Testis (tissue), 5 donors: ENCODE measurements around the gene ZSCAN26. TPM values are rescaled to one million over a fixed set of nuclear protein-coding genes. Genes with fewer than 3 reads are reported as not detected.

Experiments used
- DNase-seq: peaks from one replicate; pipeline ENCODE4 v3.0.0-alpha.2; 2019
- H3K27ac ChIP-seq, 2 donors: fragments of 200-600 bp; sonication (generic); one replicate each; pipeline ENCODE4 v1.5.1; 2019
- H3K27me3 ChIP-seq: fragments of 200-600 bp; sonication (generic); one replicate; pipeline ENCODE4 v1.5.1; 2019
- H3K36me3 ChIP-seq: fragments of 200-600 bp; sonication (generic); one replicate; pipeline ENCODE4 v1.5.1; 2017; ENCODE audit warnings: low read depth; ENCODE audit errors: missing control alignments
- H3K4me1 ChIP-seq: fragments of 200-600 bp; sonication (generic); one replicate; pipeline ENCODE4 v1.5.1; 2019
- H3K4me3 ChIP-seq, 2 donors: fragments of 200-600 bp; sonication (generic); one replicate each; pipeline ENCODE4 v1.5.1; 2017 to 2019
- H3K9me3 ChIP-seq: fragments of 200-600 bp; sonication (generic); one replicate; pipeline ENCODE4 v1.5.1; 2017
- POLR2A ChIP-seq: fragments of 450-650 bp; IDR thresholded peaks from one replicate; pipeline ENCODE4 v1.6.1; 2017; ENCODE audit warnings: antibody characterized with exemption, mild to moderate bottlenecking, moderate library complexity
- WGBS, 2 donors: methylation state at CpG; one replicate each; pipeline ENCODE4 v1.1.5; 2018; 5-methylcytosine and 5-hydroxymethylcytosine counted together
- intact Hi-C: fragments of 100-400 bp; cut with DNase I; formaldehyde crosslinking; loops from one replicate; pipeline ENCODE4 v1.15.1; 2023; ENCODE audit warnings: low total_unique reads
- long read RNA-seq, 2 donors: transcript quantifications; one replicate each; lab custom pipeline, GENCODE V29; 2026
- polyA plus RNA-seq: library from polyadenylated mRNA; stranded (reverse); fragments of 350-450 nt; fragmentation: Illumina TruSeq; extraction: RNeasy Lipid Tissue Mini Kit (QIAGEN cat#74804); gene quantifications from one replicate; pipeline ENCODE4 v1.2.3, GENCODE V29; 2014; ENCODE audit warnings: low read depth, low replicate concordance; ENCODE audit not compliant: insufficient read depth
- total RNA-seq, 2 donors: library from RNA; depleted of rRNA; stranded (reverse); fragments of >200 nt; gene quantifications; one replicate each; pipeline ENCODE4 v1.2.3, GENCODE V29; 2016
- TF ChIP-seq, protein P1 (sequence below), 3 experiments: fragments of 450-650 bp in 2 of 3; fragments of 200-600 bp in 1 of 3; sonication (generic) in 1 of 3; IDR thresholded peaks; one replicate each; pipeline ENCODE4 v1.5.1; 2016 to 2019; ENCODE audit warnings: antibody characterized with exemption in 3 of 3, mild to moderate bottlenecking in 2 of 3, moderate library complexity in 1 of 3

The ZSCAN26 gene
- 10 to 100 TPM; 16.4 to 26.1 TPM for total RNA-seq
- 11.4 TPM for polyA plus RNA-seq
- long read RNA-seq, donor 1, partial matches to known transcripts: 0 of 9 reads
- long read RNA-seq, donor 1, other reads (novel, unspliced or antisense): 0 of 9 reads
- long read RNA-seq, donor 2, partial matches to known transcripts: 0 of 4 reads
- long read RNA-seq, donor 2, other reads (novel, unspliced or antisense): 0 of 4 reads

DNA sequence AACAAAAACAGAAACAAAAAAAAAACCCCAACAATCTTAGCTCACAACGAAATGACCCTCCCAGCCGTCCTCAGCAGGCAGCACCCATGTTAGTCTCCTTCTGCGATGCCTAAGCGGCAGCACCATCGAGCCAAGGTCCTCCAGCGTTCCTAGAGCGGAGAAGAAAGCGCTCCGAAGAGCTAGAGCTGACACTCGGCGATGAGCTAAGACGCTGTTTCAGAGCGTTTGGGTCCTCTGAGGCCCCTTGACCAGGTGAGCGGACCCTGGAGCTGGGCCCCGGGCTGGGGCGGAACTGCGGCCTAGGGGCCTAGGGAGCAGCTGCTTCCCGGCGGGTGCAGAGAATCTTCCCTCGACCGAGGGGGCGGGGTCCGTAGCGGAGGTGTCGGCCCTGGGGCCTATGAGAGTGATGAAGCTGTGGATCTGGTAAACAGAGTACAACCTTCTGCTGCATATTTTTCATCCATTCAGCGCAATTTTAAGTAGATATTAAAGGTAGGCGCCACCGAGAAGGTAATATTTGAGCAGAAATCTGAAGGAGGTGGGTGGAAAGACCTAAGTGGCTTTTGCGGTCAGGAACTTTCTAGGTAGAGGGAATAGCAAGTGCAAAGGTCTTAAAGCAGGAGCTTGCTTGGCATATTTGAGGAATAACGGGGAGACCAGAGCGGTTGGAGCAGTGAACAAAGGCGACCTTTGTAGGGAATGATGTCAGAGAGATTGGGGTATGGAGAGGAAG is at the start of gene ZSCAN26:
Gene ZSCAN26 (plus strand): TSS at position 182 of the 733 bp plus-strand sequence. CDS start 4,777 bp downstream, outside the sequence.
- intact Hi-C loops: no loop called here
- H3K36me3 ChIP-seq: no peaks in the 10 kb centered on the region

DNA sequence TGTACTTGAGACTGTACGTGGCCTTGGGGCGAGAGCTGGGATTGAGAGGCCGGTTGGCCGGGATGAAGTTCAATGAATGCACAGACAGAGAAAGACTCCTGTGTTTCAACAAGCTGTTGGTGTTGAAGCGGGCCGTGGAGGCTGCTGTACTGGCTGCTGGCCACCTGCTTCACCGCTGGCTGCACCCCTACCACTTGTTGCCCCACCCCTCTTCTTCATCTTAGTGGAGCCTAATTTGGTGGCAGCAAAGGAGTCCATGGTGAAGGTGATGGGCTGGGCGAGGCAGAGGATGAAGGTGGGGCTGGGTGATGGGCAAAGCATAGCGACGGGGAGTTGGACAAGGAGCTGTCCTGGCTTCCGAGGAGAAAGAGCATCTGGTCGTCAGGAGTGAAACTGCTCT is 49.1 kb upstream of the ZSCAN26 start:
- peak overlapping the region in 1 of 2 donors; percentile 72 for H3K4me3 ChIP-seq
- intact Hi-C loops: no loop called here
- WGBS, 2 donors: 73 to 84% methylated on average over 11 to 12 of the region's 12 CpGs

More for the DNA sequence above, at the start of gene ZSCAN26:
- Histone ChIP-seq H3K9me3 (no peaks in the 10 kb centered on the region), H3K27ac (peak within 1 kb of the TSS; percentile 92), H3K4me1 (peaks cover 10% of the 10 kb centered on the region), H3K27me3 (no peaks in the 10 kb centered on the region), H3K4me3 (peak within 1 kb of the TSS; percentile 80 to 82)
- DNase-seq: peak; percentile 87
- no peak for TF ChIP-seq POLR2A
- TF ChIP-seq, protein P1, sequence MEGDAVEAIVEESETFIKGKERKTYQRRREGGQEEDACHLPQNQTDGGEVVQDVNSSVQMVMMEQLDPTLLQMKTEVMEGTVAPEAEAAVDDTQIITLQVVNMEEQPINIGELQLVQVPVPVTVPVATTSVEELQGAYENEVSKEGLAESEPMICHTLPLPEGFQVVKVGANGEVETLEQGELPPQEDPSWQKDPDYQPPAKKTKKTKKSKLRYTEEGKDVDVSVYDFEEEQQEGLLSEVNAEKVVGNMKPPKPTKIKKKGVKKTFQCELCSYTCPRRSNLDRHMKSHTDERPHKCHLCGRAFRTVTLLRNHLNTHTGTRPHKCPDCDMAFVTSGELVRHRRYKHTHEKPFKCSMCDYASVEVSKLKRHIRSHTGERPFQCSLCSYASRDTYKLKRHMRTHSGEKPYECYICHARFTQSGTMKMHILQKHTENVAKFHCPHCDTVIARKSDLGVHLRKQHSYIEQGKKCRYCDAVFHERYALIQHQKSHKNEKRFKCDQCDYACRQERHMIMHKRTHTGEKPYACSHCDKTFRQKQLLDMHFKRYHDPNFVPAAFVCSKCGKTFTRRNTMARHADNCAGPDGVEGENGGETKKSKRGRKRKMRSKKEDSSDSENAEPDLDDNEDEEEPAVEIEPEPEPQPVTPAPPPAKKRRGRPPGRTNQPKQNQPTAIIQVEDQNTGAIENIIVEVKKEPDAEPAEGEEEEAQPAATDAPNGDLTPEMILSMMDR (IDR thresholded peaks at IDR 0.05): no peak
- 0 to 1% methylated on average over 21 to 32 of the region's 32 CpGs for WGBS, 2 donors

DNA sequence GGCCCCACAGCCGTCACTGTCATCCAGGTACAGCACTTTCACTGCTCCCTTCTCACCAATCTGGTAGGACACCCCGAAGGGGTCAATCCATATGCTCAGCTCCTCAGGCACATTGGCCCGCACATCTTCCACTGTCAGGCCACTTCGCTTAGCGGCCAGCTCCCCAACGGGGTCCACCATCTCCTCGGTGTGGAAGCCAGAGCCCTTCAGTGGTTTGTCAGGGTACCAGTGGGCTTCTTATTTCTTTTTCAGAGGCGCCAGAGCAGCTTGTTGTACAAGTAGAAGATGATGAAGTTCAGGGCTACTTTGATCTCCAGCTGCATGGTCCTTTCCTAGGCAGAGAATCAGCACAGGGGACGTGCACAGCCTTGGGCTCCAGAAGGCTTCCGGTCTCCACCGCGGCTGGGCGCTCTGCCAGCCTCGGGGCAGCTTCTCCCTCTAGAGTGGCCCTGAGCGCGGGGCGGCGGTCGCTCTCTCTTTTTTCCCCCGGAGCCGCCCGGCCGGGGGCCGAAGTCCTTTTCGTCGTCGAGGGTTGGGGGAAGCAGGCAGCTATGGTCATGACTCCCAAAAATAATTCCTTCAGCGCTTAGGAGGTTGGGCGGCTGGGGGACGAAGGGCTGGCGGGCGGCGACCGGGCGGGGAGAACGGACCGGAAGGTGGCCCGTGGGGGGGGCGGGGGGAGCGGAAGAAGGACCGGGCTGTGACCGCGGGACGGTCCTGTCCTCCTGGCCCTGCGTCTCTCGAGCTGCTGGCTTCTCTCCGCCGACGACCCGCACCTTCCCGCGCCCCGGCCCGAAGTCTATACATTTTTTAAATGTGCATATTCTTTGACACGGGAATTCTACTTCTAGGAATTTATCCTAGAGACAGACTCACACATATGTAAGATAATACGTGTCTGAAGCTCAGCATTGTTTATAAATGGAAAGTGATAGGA is 48.4 kb upstream of the ZSCAN26 start:
- Histone ChIP-seq H3K27me3 (no peaks in the 10 kb centered on the region), H3K27ac (peak overlapping the region; percentile 65 to 75), H3K9me3 (no peaks in the 10 kb centered on the region), H3K36me3 (no peaks in the 10 kb centered on the region), H3K4me3 (peak overlapping the region; percentile 61 to 72), H3K4me1 (peaks cover 7% of the 10 kb centered on the region)
- 6 to 8% methylated on average over 41 to 56 of the region's 56 CpGs for WGBS, 2 donors
- peak; percentile 74 for DNase-seq
- TF ChIP-seq, protein P1 (IDR thresholded peaks at IDR 0.05): no peak
- no peak for TF ChIP-seq POLR2A
- intact Hi-C loops: no loop called here

More for the DNA sequence above, 49.1 kb upstream of the ZSCAN26 start:
- no peaks in the 10 kb centered on the region for H3K27me3 ChIP-seq
- no peak overlapping the region for H3K27ac ChIP-seq
- DNase-seq: no peak
- H3K36me3 ChIP-seq: no peaks in the 10 kb centered on the region
- peaks cover 7% of the 10 kb centered on the region for H3K4me1 ChIP-seq
- TF ChIP-seq POLR2A: no peak
- no peaks in the 10 kb centered on the region for H3K9me3 ChIP-seq

DNA sequence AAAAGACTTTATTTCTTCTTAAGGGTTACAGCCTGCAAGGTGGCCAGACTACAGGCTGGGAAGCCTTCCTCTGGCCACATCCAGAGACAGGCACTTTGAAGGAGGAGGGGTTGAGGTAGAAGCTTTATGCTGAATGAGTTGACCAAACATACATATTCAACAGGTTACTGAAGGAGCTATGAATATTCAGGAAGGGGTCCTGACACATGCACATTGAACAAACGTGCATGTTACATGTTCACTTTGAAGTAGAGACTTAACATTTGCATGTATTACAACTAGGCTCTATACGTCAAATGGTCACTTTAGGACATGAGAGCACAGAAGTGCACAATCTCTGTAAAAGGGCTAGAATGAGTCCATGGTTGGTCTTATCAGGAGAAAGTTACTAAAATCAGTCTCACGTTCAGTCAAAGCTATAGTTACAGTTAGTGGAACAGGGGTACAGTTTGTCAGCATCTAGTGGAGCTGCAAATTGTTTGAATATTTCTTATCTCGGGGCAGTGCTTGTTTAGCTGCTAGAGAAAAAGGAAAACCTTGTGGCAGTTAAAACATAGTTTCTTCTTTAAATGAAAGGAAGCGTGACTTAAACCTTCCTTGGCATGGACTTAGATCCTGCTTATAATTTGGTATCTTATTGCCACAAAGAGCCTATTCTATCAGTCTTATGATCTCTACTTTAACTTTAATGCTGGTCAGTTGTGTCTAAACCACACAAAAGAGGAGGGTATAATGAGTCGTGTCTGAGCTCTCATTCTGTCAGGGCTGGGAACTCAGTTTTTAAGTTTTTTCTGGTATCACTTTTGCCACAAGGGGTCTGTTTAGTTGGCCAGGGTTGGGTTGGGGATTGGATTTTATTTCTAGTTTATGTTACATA is 46.4 kb upstream of the ZSCAN26 start:
- DNase-seq: no peak
- H3K4me1 ChIP-seq: peaks cover 7% of the 10 kb centered on the region
- TF ChIP-seq, protein P1 (IDR thresholded peaks at IDR 0.05): no peak
- no peaks in the 10 kb centered on the region for H3K27me3 ChIP-seq
- no peaks in the 10 kb centered on the region for H3K9me3 ChIP-seq
- intact Hi-C loops: no loop called here
- 25 to 39% methylated on average over 6 of the region's 6 CpGs for WGBS, 2 donors
- no peaks in the 10 kb centered on the region for H3K36me3 ChIP-seq
- H3K27ac ChIP-seq: no peak overlapping the region
- no peak overlapping the region for H3K4me3 ChIP-seq
